ENCODE data around the gene PAQR7.
A peak's percentile ranks its signal among the peaks of the same experiment; 100 is the strongest.
"Not testable (repeated sequence)": the region's sequence is repeated elsewhere in the genome, so short reads cannot be mapped to it uniquely, and the experiment has no call there.

The PAQR7 gene

GRCh38 chr1:25847929-25848328 lies 27.6 kb downstream of the PAQR7 start:
- no peak for DNase-seq (ENCODE audit: low spot score)

GRCh38 chr1:25845664-25846063 lies 29.8 kb downstream of the PAQR7 start:
- no peak for DNase-seq (ENCODE audit: low spot score)

GRCh38 chr1:25844536-25845337 lies 30.8 kb downstream of the PAQR7 start:
- no peak for DNase-seq (ENCODE audit: low spot score)

GRCh38 chr1:25843483-25843882 lies 32.0 kb downstream of the PAQR7 start:
- no peak for DNase-seq (ENCODE audit: low spot score)

- DNase-seq (ENCODE audit: low spot score), result not testable (repeated sequence)
These were observed 35.7 kb downstream of the PAQR7 start for GRCh38 chr1:25839808-25840207.

DNA sequence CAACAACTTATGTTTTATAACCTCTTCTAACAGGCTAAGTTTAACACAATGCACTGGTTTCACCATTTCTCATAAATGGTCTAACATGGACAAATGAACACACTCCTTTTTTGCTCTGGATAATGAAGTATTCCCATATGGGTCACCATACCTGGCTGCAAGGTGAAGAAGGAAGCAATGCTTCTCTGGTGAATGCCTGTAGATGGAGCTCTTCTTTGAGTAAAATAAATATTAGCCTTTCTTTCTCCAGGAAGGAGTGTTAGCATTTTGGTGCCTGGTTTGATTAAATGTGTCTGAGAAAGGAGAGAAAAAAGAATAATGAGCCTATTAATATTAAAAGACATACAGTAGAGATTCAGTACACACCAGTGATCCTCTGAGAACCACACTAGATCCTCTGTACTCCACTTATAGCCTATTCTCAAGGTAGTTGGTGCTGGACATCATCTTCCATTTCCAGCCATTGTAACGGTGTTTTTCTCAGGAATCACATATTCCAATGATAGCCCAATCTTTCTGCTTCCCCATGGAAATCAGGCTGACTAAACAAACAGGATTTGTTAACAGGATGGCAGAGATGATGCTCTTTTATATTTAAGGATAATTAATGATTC lies 38.1 kb downstream of the PAQR7 start:
- DNase-seq (ENCODE audit: low spot score), result no peak

GRCh38 chr1:25836695-25837094 lies 38.8 kb downstream of the PAQR7 start:
- no peak for DNase-seq (ENCODE audit: low spot score)

DNA sequence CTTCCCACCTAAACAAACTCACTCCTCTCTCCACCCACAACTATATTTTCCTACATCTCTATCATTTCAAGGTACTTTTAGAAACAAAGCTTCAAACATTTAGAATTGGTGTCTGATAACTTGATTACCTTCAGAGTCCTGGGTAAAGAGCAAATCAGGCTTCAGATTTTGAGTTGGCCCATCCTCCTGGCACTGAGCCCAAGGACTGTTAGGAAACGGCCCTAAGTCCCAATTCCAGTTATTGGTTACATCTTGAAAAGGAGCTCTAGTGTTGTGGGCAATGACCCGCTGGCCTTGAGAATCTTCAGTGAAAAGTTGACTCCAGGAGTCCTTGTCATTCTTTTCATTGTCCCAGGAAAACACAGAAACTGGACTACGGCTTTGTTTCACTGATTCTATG lies 40.6 kb downstream of the PAQR7 start:
- no peak for DNase-seq (ENCODE audit: low spot score)

DNA sequence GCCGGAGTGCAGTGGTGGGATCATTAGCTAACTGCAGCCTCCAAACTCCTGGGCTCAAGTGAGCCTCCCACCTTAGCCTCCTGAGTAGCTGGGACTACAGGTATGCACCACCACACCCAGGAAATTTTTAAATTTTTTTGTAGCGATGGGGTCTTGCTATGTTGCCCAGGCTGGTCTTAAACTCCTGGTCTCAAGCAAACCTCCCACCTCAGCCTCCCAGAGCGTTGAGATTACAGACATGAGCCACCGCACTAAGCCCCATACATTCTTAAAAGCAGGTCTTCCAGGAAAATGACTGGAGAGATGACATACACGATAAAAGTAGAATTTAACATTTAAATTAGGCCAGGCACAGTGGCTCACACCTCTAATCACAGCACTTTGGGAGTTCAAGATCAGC lies 42.4 kb downstream of the PAQR7 start:
- no peak for DNase-seq (ENCODE audit: low spot score)

- DNase-seq (ENCODE audit: low spot score), result no peak
These were observed 43.0 kb downstream of the PAQR7 start for GRCh38 chr1:25832336-25833037.

- no peak for DNase-seq (ENCODE audit: low spot score)
These were observed 43.8 kb downstream of the PAQR7 start for GRCh38 chr1:25831569-25832196.

DNA sequence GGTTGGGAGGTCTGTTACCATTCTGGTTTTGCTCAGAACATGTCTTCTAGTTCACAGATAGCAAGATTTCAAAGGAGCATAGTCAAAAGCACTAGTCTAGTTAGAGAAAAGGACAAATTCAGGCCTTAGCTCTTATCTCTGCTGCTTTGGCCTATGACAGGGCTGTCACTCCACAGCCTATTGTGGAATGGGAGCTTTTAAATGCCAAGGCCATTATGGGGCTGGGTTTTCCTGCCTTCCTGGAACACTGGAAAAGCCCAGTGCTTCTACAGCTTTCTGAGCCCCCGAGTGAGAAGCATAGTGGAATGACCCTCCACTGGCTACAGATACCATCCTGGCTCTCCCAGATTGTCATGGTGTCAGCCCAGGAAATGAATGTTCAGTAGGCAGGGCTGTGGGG lies 46.5 kb downstream of the PAQR7 start:
- no peak for DNase-seq (ENCODE audit: low spot score)

GRCh38 chr1:25828491-25828890 lies 47.0 kb downstream of the PAQR7 start:
- DNase-seq (ENCODE audit: low spot score), result no peak

- no peak for DNase-seq (ENCODE audit: low spot score)
These were observed 48.9 kb downstream of the PAQR7 start for GRCh38 chr1:25826571-25826970.

- no peak for DNase-seq (ENCODE audit: low spot score)
These were observed 49.9 kb downstream of the PAQR7 start for GRCh38 chr1:25825605-25826004.

DNA sequence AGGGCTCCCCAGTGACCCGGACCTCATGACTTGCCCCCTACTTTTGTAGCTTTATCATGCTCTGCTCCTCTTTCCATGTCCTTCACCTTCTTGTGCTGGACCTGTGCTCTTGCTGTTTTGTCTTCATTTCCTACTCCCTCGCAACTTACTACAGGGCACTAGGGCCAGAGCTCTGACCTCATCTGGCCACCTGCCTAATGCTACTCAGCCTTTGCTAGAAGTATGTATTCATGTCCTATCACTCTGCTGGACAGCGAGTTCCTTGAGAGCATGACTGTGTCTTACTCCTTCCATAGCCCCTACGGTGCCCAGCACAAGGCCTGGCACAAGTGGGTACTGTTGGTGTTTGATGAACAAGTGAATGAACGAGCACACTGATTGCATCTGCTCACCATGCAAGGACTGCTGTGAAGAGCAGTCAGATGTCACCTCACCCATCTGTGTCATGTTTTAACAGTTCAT lies 53.8 kb downstream of the PAQR7 start:
- no peak for DNase-seq (ENCODE audit: low spot score)

- DNase-seq (ENCODE audit: low spot score), result no peak
These were observed 54.4 kb downstream of the PAQR7 start for GRCh38 chr1:25821112-25821476.

DNA sequence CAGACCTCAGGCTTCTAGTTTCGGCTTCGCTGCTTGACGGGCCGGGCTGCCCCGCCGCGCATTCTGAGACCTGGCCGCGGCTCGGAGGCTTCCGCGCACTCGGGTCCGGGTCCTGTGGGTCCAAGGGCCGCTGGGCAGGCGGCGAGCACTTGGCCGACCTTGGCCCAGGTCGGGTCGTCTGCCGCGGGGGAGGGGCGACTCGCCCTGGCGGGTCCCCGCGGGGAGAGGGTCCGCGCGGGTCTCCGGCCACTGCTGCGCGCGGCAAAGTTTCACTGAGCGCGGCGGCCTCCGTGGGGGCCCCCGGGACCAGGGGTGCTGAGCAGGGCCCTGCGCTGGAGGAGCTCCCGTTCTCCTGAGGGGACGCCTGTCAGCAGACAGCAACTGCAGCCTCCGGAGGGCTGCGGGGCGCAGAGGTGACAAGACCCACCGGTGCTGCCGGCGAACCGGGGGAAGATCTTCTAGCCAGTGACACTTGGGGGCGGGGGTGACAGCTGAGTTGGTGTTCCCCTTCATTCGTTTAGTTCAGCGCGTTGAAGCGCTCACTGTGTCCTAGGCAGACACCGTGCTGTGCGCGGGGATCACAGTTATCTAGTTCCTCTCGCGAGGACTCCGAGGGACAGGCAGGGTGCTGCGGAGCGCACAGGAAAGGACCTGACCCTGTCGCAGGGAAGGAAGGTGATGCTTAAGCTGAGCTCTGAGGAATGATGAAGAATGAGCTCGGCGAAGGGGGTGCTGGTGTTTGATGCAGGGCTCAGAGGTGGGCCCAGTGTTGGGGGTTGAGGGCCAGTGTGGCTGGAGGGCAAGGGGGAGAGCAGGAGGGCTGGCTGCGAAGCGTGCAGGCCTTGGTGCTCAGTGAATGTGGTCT lies 55.0 kb downstream of the PAQR7 start:
- DNase-seq (ENCODE audit: low spot score), result peak; percentile 61

DNA sequence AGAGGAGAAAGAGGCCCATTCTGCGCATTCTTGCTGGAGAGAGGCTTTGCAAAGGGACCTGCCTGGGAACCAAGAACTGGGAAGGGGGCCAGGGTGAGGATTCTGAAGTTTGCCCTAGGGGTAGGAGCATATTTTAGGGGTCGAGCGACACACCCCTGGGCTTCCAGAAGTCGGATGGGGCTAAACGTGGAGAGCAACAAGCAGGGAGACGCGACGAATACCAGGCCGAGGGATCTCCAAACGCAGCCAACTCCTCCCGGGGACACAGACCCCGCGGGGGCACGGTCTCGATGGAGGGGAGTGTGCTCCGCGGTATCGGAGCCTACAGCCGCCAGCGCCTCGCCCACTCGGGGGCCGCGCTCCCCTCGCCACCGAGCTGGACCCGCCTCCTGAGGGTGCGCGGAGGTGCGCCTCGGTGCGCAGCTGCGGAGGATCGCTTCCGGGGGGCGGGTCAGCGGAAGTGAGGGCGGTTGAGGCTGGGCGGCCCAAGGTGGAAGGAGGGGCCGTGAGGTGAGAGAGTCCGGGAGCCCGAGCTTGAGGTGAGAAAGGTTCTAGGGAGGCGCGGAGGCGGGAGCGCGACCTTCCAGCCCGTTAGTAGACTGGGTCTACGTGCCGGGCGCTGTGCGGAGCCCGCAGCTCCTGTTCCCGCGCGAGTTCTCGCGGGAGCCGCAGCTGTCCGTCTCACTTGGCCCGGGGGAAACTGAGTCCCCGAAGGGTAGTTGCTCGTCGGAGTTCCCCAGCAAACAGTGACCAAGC lies 55.8 kb downstream of the PAQR7 start, which contains the start of gene MTFR1L:
MTFR1L (plus strand) TSS at position 464 of the 756 bp plus-strand sequence. CDS start 3,151 bp downstream, outside the sequence.
- peak; percentile 77 for DNase-seq (ENCODE audit: low spot score)

DNA sequence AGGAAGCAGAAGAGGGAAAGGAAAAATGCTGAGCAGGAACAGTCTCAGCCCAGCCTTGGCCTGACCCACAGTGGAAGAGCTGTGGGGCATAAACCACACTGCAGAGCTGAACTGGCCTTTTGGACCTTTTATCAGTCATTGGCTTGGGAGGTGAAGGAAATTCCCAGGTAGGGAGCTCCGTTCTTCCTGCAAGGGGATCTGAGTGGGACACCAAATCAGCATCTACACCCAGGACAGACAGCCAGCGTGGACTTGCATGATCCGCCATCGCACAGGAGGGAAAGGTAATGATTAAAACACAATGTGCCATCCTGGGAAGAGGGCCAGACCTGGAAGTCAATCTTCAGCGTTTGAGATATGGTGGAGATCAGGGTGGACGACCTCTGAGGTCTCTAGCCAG lies 56.9 kb downstream of the PAQR7 start:
- DNase-seq (ENCODE audit: low spot score), result no peak

Data from SK-N-DZ (cell line).